Activated CD4-positive, alpha-beta T cell treated with anti-CD3 and anti-CD28 coated beads, Interleukin-2, Interleukin-6, amounts not matched to agents 100 ng/mL and 50 ng/mL, durations not matched to agents 16 hours and 8 hours (primary cell): ENCODE results near the gene ZNF763.
"Not testable (repeated sequence)": the region's sequence is repeated elsewhere in the genome, so short reads cannot be mapped to it uniquely, and the experiment has no call there.

Source experiments
- DNase-seq: peaks from one replicate; pipeline ENCODE4 v3.0.0-alpha.2; 2020

ZNF763 gene

GRCh38 chr19:11964858-11965645, at the start of gene ZNF763:
ZNF763 (plus strand) TSS chr19:11965040; CDS start chr19:11965209, 169 bp downstream.
- DNase-seq, result peak; percentile 83

GRCh38 chr19:11921852-11922495, 42.9 kb upstream of the ZNF763 start:
- no peak for DNase-seq

DNA sequence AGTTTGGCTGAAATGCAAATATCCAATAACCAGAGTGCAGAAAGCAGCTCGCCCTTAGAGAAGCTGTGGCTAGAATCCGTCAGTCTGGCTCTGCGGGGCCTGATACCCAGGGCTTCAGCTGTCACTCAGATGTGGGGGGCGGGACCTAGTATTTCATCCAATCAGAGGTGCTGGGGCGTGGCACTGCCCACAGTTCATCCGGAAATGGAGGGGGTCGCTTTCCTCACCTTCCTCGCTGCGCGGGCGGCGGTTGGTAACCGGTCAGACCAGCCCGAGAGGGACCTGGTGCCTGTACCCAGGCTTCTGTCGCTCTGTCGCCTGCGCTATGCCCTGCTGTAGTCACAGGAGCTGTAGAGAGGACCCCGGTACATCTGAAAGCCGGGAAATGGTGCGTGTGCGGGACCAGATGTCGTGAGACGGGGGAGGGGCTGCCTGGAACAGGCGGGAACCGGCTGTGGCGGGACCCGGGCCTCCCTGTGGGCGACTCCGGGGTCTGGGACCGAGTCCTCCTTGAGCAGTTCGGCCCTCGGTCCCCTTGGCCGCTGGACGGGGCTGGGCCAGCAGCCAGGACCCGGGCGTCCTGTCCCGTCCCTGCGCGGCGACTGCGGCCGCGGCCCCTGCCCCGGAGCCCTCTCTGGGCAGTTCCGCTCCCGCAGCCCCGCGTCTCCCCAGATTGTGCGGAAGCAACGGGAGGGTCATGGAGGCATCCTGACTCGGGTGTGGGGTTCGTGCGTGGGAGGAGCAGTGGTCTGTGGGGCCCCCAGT, 39.8 kb upstream of the ZNF763 start, which contains the start of gene ZNF700:
ZNF700 (plus strand) TSS at position 222 of the 765 bp plus-strand sequence; CDS start at position 326, 104 bp downstream.
- DNase-seq, result peak; percentile 96

- DNase-seq, result not testable (repeated sequence)
Observed at GRCh38 chr19:11925651-11926187, 39.1 kb upstream of the ZNF763 start.

DNA sequence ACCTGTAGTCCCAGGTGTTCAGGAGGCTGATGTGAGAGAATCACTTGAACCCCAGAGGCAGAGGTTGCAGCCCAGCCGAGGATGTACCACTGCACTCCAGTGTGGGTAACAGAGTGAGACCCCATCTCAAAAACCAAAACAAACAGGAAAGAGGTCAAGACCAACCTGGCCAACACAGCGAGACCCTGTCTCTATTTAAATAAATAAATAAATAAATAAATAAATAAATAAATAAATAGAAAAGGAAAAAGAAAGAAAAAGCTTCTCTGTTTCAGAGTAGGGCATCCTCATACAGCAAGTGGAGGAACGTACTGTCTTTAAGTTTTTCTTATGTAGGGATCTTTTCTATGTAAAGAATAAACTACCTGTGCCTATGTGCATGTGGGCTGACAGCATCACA, 37.6 kb upstream of the ZNF763 start:
- no peak for DNase-seq

GRCh38 chr19:11931051-11931450, 33.8 kb upstream of the ZNF763 start:
- no peak for DNase-seq

- no peak for DNase-seq
Observed at GRCh38 chr19:11931513-11931912, 33.3 kb upstream of the ZNF763 start.

GRCh38 chr19:11935829-11936228, 29.0 kb upstream of the ZNF763 start:
- DNase-seq, result not testable (repeated sequence)

GRCh38 chr19:11938383-11938782, 26.5 kb upstream of the ZNF763 start:
- not testable (repeated sequence) for DNase-seq

DNA sequence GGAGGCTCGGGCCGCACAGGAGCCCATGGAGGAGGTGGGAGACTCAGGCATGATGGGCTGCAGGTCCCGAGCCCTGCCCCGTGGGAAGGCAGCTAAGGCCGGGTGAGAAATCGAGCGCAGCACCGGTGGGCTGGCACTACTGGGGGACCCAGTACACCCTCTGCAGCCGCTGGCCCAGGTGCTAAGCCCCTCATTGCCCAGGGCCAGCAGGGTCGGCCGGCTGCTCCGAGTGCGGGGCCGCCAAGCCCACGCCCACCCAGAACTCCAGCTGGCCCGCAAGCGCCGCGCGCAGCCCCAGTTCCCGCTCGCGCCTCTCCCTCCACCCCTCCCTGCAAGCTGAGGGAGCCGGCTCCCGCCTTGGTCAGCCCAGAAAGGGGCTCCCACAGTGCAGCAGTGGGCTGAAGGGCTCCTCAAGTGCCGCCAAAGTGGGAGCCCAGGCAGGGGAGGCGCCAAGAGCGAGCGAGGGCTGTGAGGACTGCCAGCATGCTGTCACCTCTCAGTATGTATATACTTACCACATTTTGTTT, 23.4 kb upstream of the ZNF763 start:
- not testable (repeated sequence) for DNase-seq

GRCh38 chr19:11942008-11942842, 22.6 kb upstream of the ZNF763 start:
- DNase-seq, result no peak

GRCh38 chr19:11942843-11943108, 22.1 kb upstream of the ZNF763 start:
- DNase-seq, result no peak

GRCh38 chr19:11944656-11945055, 20.2 kb upstream of the ZNF763 start:
- no peak for DNase-seq

DNA sequence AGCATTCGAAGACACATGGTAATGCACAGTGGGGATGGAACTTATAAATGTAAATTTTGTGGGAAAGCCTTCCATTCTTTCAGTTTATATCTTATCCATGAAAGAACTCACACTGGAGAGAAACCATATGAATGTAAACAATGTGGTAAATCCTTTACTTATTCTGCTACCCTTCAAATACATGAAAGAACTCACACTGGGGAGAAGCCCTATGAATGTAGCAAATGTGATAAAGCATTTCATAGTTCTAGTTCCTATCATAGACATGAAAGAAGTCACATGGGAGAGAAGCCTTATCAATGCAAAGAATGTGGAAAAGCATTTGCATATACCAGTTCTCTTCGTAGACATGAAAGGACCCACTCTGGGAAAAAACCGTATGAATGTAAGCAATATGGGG, 16.2 kb upstream of the ZNF763 start:
- no peak for DNase-seq

GRCh38 chr19:11949201-11949600, 15.6 kb upstream of the ZNF763 start:
- DNase-seq, result no peak

GRCh38 chr19:11949614-11950080, 15.2 kb upstream of the ZNF763 start:
- DNase-seq, result not testable (repeated sequence)

DNA sequence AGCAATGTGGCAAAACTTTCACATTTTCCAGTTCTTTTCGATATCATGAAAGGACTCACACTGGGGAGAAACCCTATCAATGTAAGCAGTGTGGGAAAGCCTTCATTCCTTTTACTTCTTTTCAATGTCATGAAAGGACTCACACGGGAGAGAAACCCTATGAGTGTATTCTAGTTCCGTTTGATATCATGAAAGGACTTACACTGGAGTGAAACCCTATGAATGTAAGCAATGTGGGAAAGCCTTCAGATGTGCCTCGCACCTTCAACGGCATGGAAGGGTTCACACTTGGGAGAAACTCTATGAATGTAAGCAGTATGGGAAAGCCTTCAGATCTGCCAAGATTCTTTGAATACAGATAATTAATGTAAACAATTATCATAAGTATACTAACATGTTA, 14.5 kb upstream of the ZNF763 start:
- no peak for DNase-seq

- peak; percentile 67 for DNase-seq
Observed at GRCh38 chr19:11963566-11964355, 1.1 kb upstream of the ZNF763 start.

DNA sequence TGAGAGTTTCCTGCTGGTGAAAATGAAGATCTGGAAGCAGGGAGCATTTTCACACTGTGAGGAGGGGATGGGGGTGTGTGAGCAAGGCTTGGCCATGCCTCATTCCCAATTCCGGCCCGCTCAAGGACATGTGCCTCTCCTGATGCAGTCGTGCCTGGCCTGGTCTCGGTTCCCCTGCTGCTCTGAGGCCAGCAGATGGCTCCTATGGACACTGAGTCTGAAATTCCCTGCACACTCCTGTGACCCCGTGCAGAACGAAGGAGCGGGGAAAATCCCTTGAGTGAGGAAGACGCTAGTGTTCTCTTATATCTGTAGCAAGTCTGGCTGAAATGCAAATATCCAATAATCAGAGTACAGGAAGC, 363 bp upstream of the ZNF763 start:
- no peak for DNase-seq

DNA sequence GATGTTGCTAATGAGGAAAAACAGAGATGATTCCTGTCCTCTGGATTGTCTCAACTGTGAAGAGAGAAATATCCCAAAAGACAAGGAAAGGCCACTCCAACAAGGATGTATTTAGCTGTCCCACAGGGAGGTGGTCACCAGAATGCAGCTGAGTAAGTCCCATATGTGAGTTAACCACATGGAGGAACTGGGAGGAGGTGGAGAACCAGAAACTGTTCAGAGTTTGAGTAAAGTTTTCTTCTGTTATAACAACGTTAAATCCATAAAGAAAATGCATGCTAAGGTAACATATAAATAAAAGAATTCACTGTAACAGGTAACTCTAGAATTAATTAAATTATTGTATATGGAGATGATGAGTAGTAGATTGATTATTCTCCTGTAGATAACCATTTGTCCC, 5.3 kb downstream of the ZNF763 start:
- no peak for DNase-seq

DNA sequence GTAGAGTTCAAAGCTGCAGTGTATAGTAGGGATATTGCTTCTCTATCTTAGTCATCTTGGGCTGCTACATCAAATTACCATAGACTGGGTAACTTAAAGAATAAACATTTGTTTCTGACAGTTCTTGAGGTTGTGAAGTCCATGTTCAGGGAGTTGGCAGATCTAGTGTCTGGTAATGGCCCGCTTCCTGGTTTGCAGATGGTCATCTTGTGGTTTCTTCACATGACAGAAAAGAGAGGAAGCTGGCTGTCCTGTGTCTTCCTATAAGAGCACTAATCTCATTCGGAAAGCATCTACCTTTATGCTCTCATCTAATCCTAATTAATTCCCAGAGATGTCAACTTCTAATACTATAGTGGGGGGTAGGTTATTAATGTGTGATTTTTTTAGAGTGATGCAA, 6.2 kb downstream of the ZNF763 start:
- no peak for DNase-seq
